ENCODE data around the gene ITGAX.

GRCh38 chr16:31395647-31396046 lies 40.7 kb downstream of the ITGAX start:
- TF ChIP-seq CTCF (IDR thresholded peaks at IDR 0.05; ENCODE audit: insufficient read depth, low read length) (no peak), REST (IDR thresholded peaks at IDR 0.05; ENCODE audit: insufficient replicate concordance, low read depth) (no peak), POLR2AphosphoS5 (IDR thresholded peaks at IDR 0.05; ENCODE audit: low read depth) (no peak), SPI1 (IDR thresholded peaks at IDR 0.05; ENCODE audit: borderline replicate concordance, low read depth) (no peak)
